Ishikawa (cell line): ENCODE measurements around the gene DCLRE1A.

Experiments used
- CEBPB ChIP-seq: IDR thresholded peaks from 2 replicates; pipeline ENCODE4 v1.6.1; 2012
- CREB1 ChIP-seq: IDR thresholded peaks from 2 replicates; pipeline ENCODE4 v1.6.1; 2012; ENCODE audit warnings: low read depth
- EP300 ChIP-seq: IDR thresholded peaks from 2 replicates; pipeline ENCODE4 v1.6.1; 2012; ENCODE audit warnings: borderline replicate concordance
- NFIC ChIP-seq: IDR thresholded peaks from 2 replicates; pipeline ENCODE4 v1.6.1; 2012
- TAF1 ChIP-seq: IDR thresholded peaks from 2 replicates; pipeline ENCODE4 v1.6.1; 2012; ENCODE audit warnings: low read depth, mild to moderate bottlenecking
- TCF12 ChIP-seq: IDR thresholded peaks from 2 replicates; pipeline ENCODE4 v1.6.1; 2012; ENCODE audit warnings: low read depth
- TF ChIP-seq, protein P1 (sequence below): IDR thresholded peaks from 2 replicates; pipeline ENCODE4 v1.6.1; 2012; ENCODE audit warnings: low read depth, mild to moderate bottlenecking
- TF ChIP-seq, protein P2 (sequence below): IDR thresholded peaks from 2 replicates; pipeline ENCODE4 v1.6.1; 2012

GRCh38 chr10:113875212-113875611 lies 21.3 kb upstream of the DCLRE1A start:
- TF ChIP-seq, protein P1, sequence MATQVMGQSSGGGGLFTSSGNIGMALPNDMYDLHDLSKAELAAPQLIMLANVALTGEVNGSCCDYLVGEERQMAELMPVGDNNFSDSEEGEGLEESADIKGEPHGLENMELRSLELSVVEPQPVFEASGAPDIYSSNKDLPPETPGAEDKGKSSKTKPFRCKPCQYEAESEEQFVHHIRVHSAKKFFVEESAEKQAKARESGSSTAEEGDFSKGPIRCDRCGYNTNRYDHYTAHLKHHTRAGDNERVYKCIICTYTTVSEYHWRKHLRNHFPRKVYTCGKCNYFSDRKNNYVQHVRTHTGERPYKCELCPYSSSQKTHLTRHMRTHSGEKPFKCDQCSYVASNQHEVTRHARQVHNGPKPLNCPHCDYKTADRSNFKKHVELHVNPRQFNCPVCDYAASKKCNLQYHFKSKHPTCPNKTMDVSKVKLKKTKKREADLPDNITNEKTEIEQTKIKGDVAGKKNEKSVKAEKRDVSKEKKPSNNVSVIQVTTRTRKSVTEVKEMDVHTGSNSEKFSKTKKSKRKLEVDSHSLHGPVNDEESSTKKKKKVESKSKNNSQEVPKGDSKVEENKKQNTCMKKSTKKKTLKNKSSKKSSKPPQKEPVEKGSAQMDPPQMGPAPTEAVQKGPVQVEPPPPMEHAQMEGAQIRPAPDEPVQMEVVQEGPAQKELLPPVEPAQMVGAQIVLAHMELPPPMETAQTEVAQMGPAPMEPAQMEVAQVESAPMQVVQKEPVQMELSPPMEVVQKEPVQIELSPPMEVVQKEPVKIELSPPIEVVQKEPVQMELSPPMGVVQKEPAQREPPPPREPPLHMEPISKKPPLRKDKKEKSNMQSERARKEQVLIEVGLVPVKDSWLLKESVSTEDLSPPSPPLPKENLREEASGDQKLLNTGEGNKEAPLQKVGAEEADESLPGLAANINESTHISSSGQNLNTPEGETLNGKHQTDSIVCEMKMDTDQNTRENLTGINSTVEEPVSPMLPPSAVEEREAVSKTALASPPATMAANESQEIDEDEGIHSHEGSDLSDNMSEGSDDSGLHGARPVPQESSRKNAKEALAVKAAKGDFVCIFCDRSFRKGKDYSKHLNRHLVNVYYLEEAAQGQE: no peak
- TF ChIP-seq TAF1 (no peak), CREB1 (no peak), CEBPB (no peak), EP300 (no peak), NFIC (no peak), TCF12 (no peak)
- TF ChIP-seq, protein P2, sequence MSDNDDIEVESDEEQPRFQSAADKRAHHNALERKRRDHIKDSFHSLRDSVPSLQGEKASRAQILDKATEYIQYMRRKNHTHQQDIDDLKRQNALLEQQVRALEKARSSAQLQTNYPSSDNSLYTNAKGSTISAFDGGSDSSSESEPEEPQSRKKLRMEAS: no peak
